Smooth muscle cell (in vitro differentiated cells): ENCODE measurements around the gene ASMTL. TPM values are rescaled to one million over a fixed set of nuclear protein-coding genes. Genes with fewer than 3 reads are reported as not detected.

Experiments used
- DNase-seq: peaks from one replicate; lab custom pipeline; 2025; ENCODE audit not compliant: unreplicated experiment; lab: John Stamatoyannopoulos, UW
- H2AFZ ChIP-seq: fragments of 200-600 bp; sonication (generic); 2 replicates; pipeline ENCODE4 v1.6.0; 2016; ENCODE audit warnings: antibody characterized with exemption, low read depth, mild to moderate bottlenecking
- H3F3A ChIP-seq: fragments of 200-600 bp; sonication (generic); 2 replicates; pipeline ENCODE4 v1.6.0; 2017; ENCODE audit warnings: antibody characterized with exemption, low read depth
- H3K27ac ChIP-seq: fragments of 200-600 bp; sonication (generic); 2 replicates; pipeline ENCODE4 v1.5.1; 2016; ENCODE audit warnings: low read depth, mild to moderate bottlenecking
- H3K27me3 ChIP-seq: fragments of 200-600 bp; sonication (generic); 2 replicates; pipeline ENCODE4 v1.6.1; 2016; ENCODE audit warnings: low read depth, mild to moderate bottlenecking
- H3K36me3 ChIP-seq: fragments of 200-600 bp; sonication (generic); 2 replicates; pipeline ENCODE4 v1.5.1; 2016; ENCODE audit warnings: low read depth
- H3K4me1 ChIP-seq: fragments of 200-600 bp; sonication (generic); 2 replicates; pipeline ENCODE4 v1.5.1; 2016; ENCODE audit warnings: low read depth
- H3K4me2 ChIP-seq: fragments of 200-600 bp; sonication (generic); 2 replicates; pipeline ENCODE4 v1.6.0; 2016; ENCODE audit warnings: mild to moderate bottlenecking
- H3K4me3 ChIP-seq: fragments of 200-600 bp; sonication (generic); 2 replicates; pipeline ENCODE4 v1.5.1; 2016; ENCODE audit warnings: mild to moderate bottlenecking
- H3K79me2 ChIP-seq: fragments of 200-600 bp; sonication (generic); 2 replicates; pipeline ENCODE4 v1.6.0; 2016; ENCODE audit warnings: low read depth, mild to moderate bottlenecking
- H3K9ac ChIP-seq: fragments of 200-600 bp; sonication (generic); 2 replicates; pipeline ENCODE4 v1.6.0; 2016; ENCODE audit warnings: low read depth
- H3K9me3 ChIP-seq: fragments of 200-600 bp; sonication (generic); replicated peaks from 2 replicates; pipeline ENCODE4 v1.5.1; 2016; ENCODE audit warnings: low read depth
- H4K20me1 ChIP-seq: fragments of 200-600 bp; sonication (generic); 2 replicates; pipeline ENCODE4 v1.6.0; 2016; ENCODE audit warnings: low read depth
- CTCF ChIP-seq: fragments of 200-600 bp; sonication (generic); IDR thresholded peaks from 2 replicates; pipeline ENCODE4 v1.5.1; 2017; ENCODE audit warnings: borderline replicate concordance, mild to moderate bottlenecking, antibody characterized with exemption; ENCODE audit not compliant: insufficient read depth, poor library complexity, severe bottlenecking
- WGBS: methylation state at CpG from one replicate; pipeline ENCODE4 v1.1.7; 2016; ENCODE audit warnings: low lambda C conversion rate; 5-methylcytosine and 5-hydroxymethylcytosine counted together
- polyA plus RNA-seq: library from polyadenylated mRNA; unstranded; fragments of >200 nt; fragmentation: Nextera tagmentation; extraction: Ambion mirVana; gene quantifications from 2 replicates; pipeline ENCODE4 v1.2.1, GENCODE V29; 2016
- total RNA-seq: library from RNA; depleted of rRNA; stranded (reverse); fragments of >200 nt; gene quantifications from 2 replicates; pipeline ENCODE4 v1.2.3, GENCODE V29; 2014

ASMTL gene
- total and polyA plus RNA-seq, 2 experiments from 2014 or later: 20.0 to 50.5 TPM

GRCh38 chrX:1421433-1422134 is 31.1 kb downstream of the ASMTL start:
- H3K9me3 ChIP-seq: peaks cover 2% of the 10 kb centered on the region
- no peak for TF ChIP-seq CTCF
- H3K79me2 ChIP-seq: no peaks in the 10 kb centered on the region
- WGBS: 97% methylated on average over 19 of the region's 19 CpGs
- peaks cover 7% of the 10 kb centered on the region for H3K36me3 ChIP-seq
- H3K4me3 ChIP-seq: no peak overlapping the region
- H3F3A ChIP-seq: no peaks in the 10 kb centered on the region
- no peaks in the 10 kb centered on the region for H3K4me1 ChIP-seq
- H4K20me1 ChIP-seq: no peaks in the 10 kb centered on the region
- H3K27me3 ChIP-seq: no peaks in the 10 kb centered on the region
- no peak overlapping the region for H2AFZ ChIP-seq
- no peak overlapping the region for H3K9ac ChIP-seq
- H3K4me2 ChIP-seq: no peak overlapping the region
- DNase-seq: no peak
- H3K27ac ChIP-seq: no peak overlapping the region

GRCh38 chrX:1420371-1420770 is 32.3 kb downstream of the ASMTL start:
- WGBS: 84% methylated on average over 14 of the region's 14 CpGs
- H3K4me1 ChIP-seq: no peaks in the 10 kb centered on the region
- H4K20me1 ChIP-seq: no peaks in the 10 kb centered on the region
- H3K36me3 ChIP-seq: peaks cover 7% of the 10 kb centered on the region
- H3K4me3 ChIP-seq: no peak overlapping the region
- H3K4me2 ChIP-seq: no peak overlapping the region
- no peak overlapping the region for H2AFZ ChIP-seq
- DNase-seq: no peak
- no peaks in the 10 kb centered on the region for H3K27me3 ChIP-seq
- peaks cover 2% of the 10 kb centered on the region for H3K9me3 ChIP-seq
- H3F3A ChIP-seq: no peaks in the 10 kb centered on the region
- H3K27ac ChIP-seq: no peak overlapping the region
- H3K9ac ChIP-seq: no peak overlapping the region
- no peaks in the 10 kb centered on the region for H3K79me2 ChIP-seq
- no peak for TF ChIP-seq CTCF

GRCh38 chrX:1419545-1420355 is 33.0 kb downstream of the ASMTL start:
- Histone ChIP-seq H3K27ac (no peak overlapping the region), H3K9ac (no peak overlapping the region), H3K79me2 (no peaks in the 10 kb centered on the region), H3K4me1 (no peaks in the 10 kb centered on the region), H3K9me3 (peaks cover 2% of the 10 kb centered on the region), H3F3A (no peaks in the 10 kb centered on the region), H3K27me3 (no peaks in the 10 kb centered on the region), H2AFZ (no peak overlapping the region), H3K4me2 (no peak overlapping the region), H3K4me3 (no peak overlapping the region), H3K36me3 (peaks cover 7% of the 10 kb centered on the region), H4K20me1 (no peaks in the 10 kb centered on the region)
- WGBS: 94% methylated on average over 18 of the region's 19 CpGs
- no peak for TF ChIP-seq CTCF
- DNase-seq: no peak
